ENCODE data around the gene ST8SIA4. TPM values are rescaled to one million over a fixed set of nuclear protein-coding genes. Genes with fewer than 3 reads are reported as not detected.

The ST8SIA4 gene
- total and polyA plus RNA-seq, 2 donors (not counting 1 experiment from before 2014, with no cell fraction given), result 9.5 to 42.6 TPM

GRCh38 chr5:100821751-100822150 lies 81.3 kb downstream of the ST8SIA4 start:
- no CpG with 5 or more reads among the region's 1 CpG for whole genome bisulfite sequencing (ENCODE audit: insufficient coverage)
- ChIA-PET POLR2A (no interaction called here), CTCF (no interaction called here)
- Mint-ChIP-seq H3K4me1 (peaks cover 27% of the 10 kb centered on the region), H3K27me3 (no peaks in the 10 kb centered on the region), H3K9me3 (ENCODE audit: insufficient read depth) (no peaks in the 10 kb centered on the region), H3K4me3 (no peak overlapping the region), H3K27ac (no peak overlapping the region)
- Histone ChIP-seq H3K9me3 (ENCODE audit: control extremely low read depth in 1 of 3, control insufficient read depth in 2 of 3, insufficient read depth in 1 of 3, low read length in 2 of 3) (no peaks in the 10 kb centered on the region), H2AFZ (ENCODE audit: insufficient read depth, low read depth, low read length, poor library complexity, severe bottlenecking) (no peak overlapping the region), H4K20me1 (ENCODE audit: control insufficient read depth, insufficient read depth, low read length, poor library complexity, severe bottlenecking) (no peaks in the 10 kb centered on the region), H3K4me1 (ENCODE audit: control insufficient read depth in 2 of 2, insufficient read depth in 2 of 2, low read length in 2 of 2) (peaks cover 0 to 4% of the 10 kb centered on the region in 2 donors), H3K36me3 (replicated peaks in 1 of 2; ENCODE audit: control extremely low read depth in 1 of 2, control insufficient read depth in 1 of 2, extremely low read depth in 1 of 2, insufficient read depth in 2 of 2, low read length in 1 of 2) (peaks cover 3 to 7% of the 10 kb centered on the region in 2 experiments), H3K4me3 (ENCODE audit: control extremely low read depth in 1 of 5, extremely low read depth in 1 of 5, insufficient read depth in 1 of 5, low read depth in 2 of 5, low read length in 4 of 5) (no peak overlapping the region), H3K9ac (ENCODE audit: low read length) (no peak overlapping the region), H3K27ac (ENCODE audit: low read length in 2 of 2) (no peak overlapping the region), H3K4me2 (replicated peaks; ENCODE audit: low read depth, low read length, poor library complexity, severe bottlenecking) (no peak overlapping the region), H3K27me3 (replicated peaks in 1 of 4; ENCODE audit: control extremely low read depth in 1 of 4, control insufficient read depth in 3 of 4, insufficient read depth in 4 of 4, low read length in 3 of 4) (no peaks in the 10 kb centered on the region), H3K79me2 (ENCODE audit: control insufficient read depth, insufficient read depth, low read length) (peaks cover 31% of the 10 kb centered on the region)
- TF ChIP-seq CTCF (IDR thresholded peaks at IDR 0.05) (no peak), EZH2 (IDR thresholded peaks at IDR 0.05; ENCODE audit: borderline replicate concordance, insufficient read depth, low read depth, low read length, poor library complexity, severe bottlenecking) (no peak)
- no peak for DNase-seq
- intact Hi-C loops (cut with micrococcal nuclease), result no loop called here
- ATAC-seq (ENCODE audit: low read depth), result no peak

- no peaks in the 10 kb centered on the region for H4K20me1 ChIP-seq (ENCODE audit: control insufficient read depth, insufficient read depth, low read length, poor library complexity, severe bottlenecking)
- H3K27me3 ChIP-seq (replicated peaks in 1 of 4; ENCODE audit: control extremely low read depth in 1 of 4, control insufficient read depth in 3 of 4, insufficient read depth in 4 of 4, low read length in 3 of 4), result no peaks in the 10 kb centered on the region
- H3K36me3 ChIP-seq (replicated peaks in 1 of 2; ENCODE audit: control extremely low read depth in 1 of 2, control insufficient read depth in 1 of 2, extremely low read depth in 1 of 2, insufficient read depth in 2 of 2, low read length in 1 of 2), result peaks cover 3 to 7% of the 10 kb centered on the region in 2 experiments
- H3K79me2 ChIP-seq (ENCODE audit: control insufficient read depth, insufficient read depth, low read length), result peaks cover 13% of the 10 kb centered on the region
- no peak overlapping the region for H2AFZ ChIP-seq (ENCODE audit: insufficient read depth, low read depth, low read length, poor library complexity, severe bottlenecking)
- no peak for DNase-seq
- POLR2A ChIA-PET, result no interaction called here
- ATAC-seq (ENCODE audit: low read depth), result no peak
- Mint-ChIP-seq H3K27me3 (no peaks in the 10 kb centered on the region), H3K4me1 (peaks cover 28% of the 10 kb centered on the region), H3K27ac (no peak overlapping the region), H3K4me3 (no peak overlapping the region), H3K9me3 (ENCODE audit: insufficient read depth) (no peaks in the 10 kb centered on the region)
- no peak overlapping the region for H3K4me3 ChIP-seq (ENCODE audit: control extremely low read depth in 1 of 5, extremely low read depth in 1 of 5, insufficient read depth in 1 of 5, low read depth in 2 of 5, low read length in 4 of 5)
- H3K9me3 ChIP-seq (ENCODE audit: control extremely low read depth in 1 of 3, control insufficient read depth in 2 of 3, insufficient read depth in 1 of 3, low read length in 2 of 3), result no peaks in the 10 kb centered on the region
- intact Hi-C loops (cut with micrococcal nuclease), result no loop called here
- CTCF ChIA-PET, result interaction anchor here (1.0 to 1.3 kb wide), 2 partner anchors 82 to 106 kb away, joined by 3 to 6 read pairs; no protein-coding TSS in a partner anchor
- H3K4me1 ChIP-seq (ENCODE audit: control insufficient read depth in 2 of 2, insufficient read depth in 2 of 2, low read length in 2 of 2), result no peaks in the 10 kb centered on the region
- no peak overlapping the region for H3K4me2 ChIP-seq (replicated peaks; ENCODE audit: low read depth, low read length, poor library complexity, severe bottlenecking)
- no peak for TF ChIP-seq EZH2 (IDR thresholded peaks at IDR 0.05; ENCODE audit: borderline replicate concordance, insufficient read depth, low read depth, low read length, poor library complexity, severe bottlenecking)
- no peak for TF ChIP-seq CTCF (IDR thresholded peaks at IDR 0.05)
- H3K27ac ChIP-seq (ENCODE audit: low read length in 2 of 2), result no peak overlapping the region
- H3K9ac ChIP-seq (ENCODE audit: low read length), result no peak overlapping the region
Measured at GRCh38 chr5:100818340-100818739, 84.7 kb downstream of the ST8SIA4 start.

Measured in B cell (primary cell).